Upper lobe of right lung (tissue), 1 donor: ENCODE data around the gene GPR27. TPM values are rescaled to one million over a fixed set of nuclear protein-coding genes. Genes with fewer than 3 reads are reported as not detected.

Source experiments
- ATAC-seq: fragments of 200-7000 bp; cut with Tn5 transposase; one replicate; pipeline ENCODE4 v1.9.1; 2020; ENCODE audit warnings: mild to moderate bottlenecking, moderate library complexity
- DNase-seq: peaks from one replicate; pipeline ENCODE4 v3.0.0-alpha.2; 2020
- H3K27ac ChIP-seq: fragments of 200-600 bp; one replicate; pipeline ENCODE4 v1.8.0; 2022
- H3K27me3 ChIP-seq: fragments of 200-600 bp; one replicate; pipeline ENCODE4 v1.8.0; 2022; ENCODE audit warnings: mild to moderate bottlenecking
- H3K36me3 ChIP-seq: fragments of 200-600 bp; one replicate; pipeline ENCODE4 v1.8.0; 2022
- H3K4me1 ChIP-seq: fragments of 200-600 bp; one replicate; pipeline ENCODE4 v1.8.0; 2022
- H3K4me3 ChIP-seq: fragments of 200-600 bp; one replicate; pipeline ENCODE4 v1.8.0; 2022; ENCODE audit warnings: mild to moderate bottlenecking
- H3K9me3 ChIP-seq: fragments of 200-600 bp; one replicate; pipeline ENCODE4 v1.8.0; 2022
- CTCF ChIP-seq: fragments of 200-600 bp; IDR thresholded peaks from one replicate; pipeline ENCODE4 v1.8.0; 2022; ENCODE audit warnings: antibody characterized with exemption
- intact Hi-C: fragments of 100-400 bp; cut with DNase I; formaldehyde crosslinking; loops from one replicate; pipeline ENCODE4 v1.11.0; 2022
- long read RNA-seq: library from polyadenylated mRNA; unstranded; transcript quantifications from one replicate; pipeline ENCODE4 v2.0.0, GENCODE V29; 2021
- total RNA-seq: library from RNA; stranded (reverse); fragmentation: NEBNext Ultra II Directional; extraction: Animal tissue kit (Norgen Biotek cat#: 25700); gene quantifications from one replicate; pipeline ENCODE4 v1.2.1, GENCODE V29; 2021
- donor health status: DM: no; HTN: yes; CAD: no; lungs with severe emphysema.

The GPR27 gene
- 3.7 TPM for total RNA-seq
- long read RNA-seq, transcript GPR27-201 (1 exons, 2,447 nt): major isoform, 20 of 20 reads
- long read RNA-seq, partial matches to known transcripts: 0 of 20 reads
- long read RNA-seq, other reads (novel, unspliced or antisense): 0 of 20 reads

- TF ChIP-seq CTCF: no peak
- Histone ChIP-seq H3K4me1 (no peaks in the 10 kb centered on the region), H3K27me3 (peaks cover 21% of the 10 kb centered on the region), H3K9me3 (no peaks in the 10 kb centered on the region), H3K27ac (no peak within 1 kb of the TSS), H3K36me3 (no peaks in the 10 kb centered on the region), H3K4me3 (peak within 1 kb of the TSS; percentile 43)
- intact Hi-C loops: no loop called here
- DNase-seq (peak; percentile 70), ATAC-seq (peak; percentile 72)
Measured at GRCh38 chr3:71753701-71754609, at the start of gene GPR27. GPR27 (plus strand) TSS chr3:71753855; CDS start chr3:71754050, 195 bp downstream.

GRCh38 chr3:71704915-71705314 is 48.7 kb upstream of the GPR27 start:
- Histone ChIP-seq H3K9me3 (no peaks in the 10 kb centered on the region), H3K27me3 (no peaks in the 10 kb centered on the region), H3K27ac (no peak overlapping the region), H3K4me3 (no peak overlapping the region), H3K4me1 (peaks cover 29% of the 10 kb centered on the region), H3K36me3 (no peaks in the 10 kb centered on the region)
- intact Hi-C loops: no loop called here
- DNase-seq (no peak), ATAC-seq (no peak)
- TF ChIP-seq CTCF: no peak

- H3K9me3 ChIP-seq: no peaks in the 10 kb centered on the region
- TF ChIP-seq CTCF: no peak
- H3K27me3 ChIP-seq: no peaks in the 10 kb centered on the region
- DNase-seq: no peak
- no peaks in the 10 kb centered on the region for H3K36me3 ChIP-seq
- intact Hi-C loops: no loop called here
- no peak for ATAC-seq
- peaks cover 29% of the 10 kb centered on the region for H3K4me1 ChIP-seq
- no peak overlapping the region for H3K4me3 ChIP-seq
- H3K27ac ChIP-seq: no peak overlapping the region
Measured at GRCh38 chr3:71705681-71706080, 48.0 kb upstream of the GPR27 start.

GRCh38 chr3:71707595-71707994 is 46.1 kb upstream of the GPR27 start:
- peaks cover 16% of the 10 kb centered on the region for H3K4me1 ChIP-seq
- no peaks in the 10 kb centered on the region for H3K36me3 ChIP-seq
- DNase-seq (no peak), ATAC-seq (no peak)
- no peak for TF ChIP-seq CTCF
- no peak overlapping the region for H3K27ac ChIP-seq
- H3K9me3 ChIP-seq: no peaks in the 10 kb centered on the region
- no peak overlapping the region for H3K4me3 ChIP-seq
- H3K27me3 ChIP-seq: no peaks in the 10 kb centered on the region
- intact Hi-C loops: no loop called here

GRCh38 chr3:71708476-71709105 is 45.1 kb upstream of the GPR27 start:
- no peak overlapping the region for H3K27ac ChIP-seq
- H3K36me3 ChIP-seq: no peaks in the 10 kb centered on the region
- H3K4me3 ChIP-seq: no peak overlapping the region
- intact Hi-C loops: no loop called here
- H3K9me3 ChIP-seq: no peaks in the 10 kb centered on the region
- peaks cover 6% of the 10 kb centered on the region for H3K4me1 ChIP-seq
- no peaks in the 10 kb centered on the region for H3K27me3 ChIP-seq
- DNase-seq (no peak), ATAC-seq (peak; percentile 70)
- no peak for TF ChIP-seq CTCF
